HepG2 (cell line): ENCODE results near the gene COX7B. TPM values are rescaled to one million over a fixed set of nuclear protein-coding genes. Genes with fewer than 3 reads are reported as not detected.

ENCODE experiments used
- ATAC-seq: fragments of 200-7000 bp; cut with Tn5 transposase; 3 replicates; pipeline ENCODE4 v1.9.1; 2020; ENCODE audit warnings: mild to moderate bottlenecking, moderate library complexity
- BruUV-seq: library from RNA; stranded (reverse); fragments of 400-500 nt; replicated peaks from 2 replicates; lab custom pipeline; 2021; lab: Mats Ljungman, UMichigan
- CTCF ChIA-PET: fragments of 300-600 bp; formaldehyde crosslinking; extraction: SDS; loops from one replicate; lab custom pipeline; 2021; ENCODE audit warnings: low total read pairs, inconsistent platforms, low intra/inter-chr PET ratio; lab: Yijun Ruan, JAX
- POLR2A ChIA-PET: fragments of 350-600 bp; sonication (Branson Sonifier 250); formaldehyde crosslinking; loops from one replicate; lab custom pipeline; 2020; ENCODE audit warnings: antibody characterized with exemption, inconsistent platforms; lab: Yijun Ruan, JAX
- DNase-seq: peaks from one replicate; pipeline ENCODE4 v3.0.0-alpha.2; 2015; ENCODE audit warnings: low spot score
- FAIRE-seq: peaks from 3 replicates; lab custom pipeline; 2011; peaks lifted over from hg19 to GRCh38; lab: Jason Lieb, UNC
- H2AFZ ChIP-seq: one replicate; pipeline ENCODE4 v1.6.1; 2011; ENCODE audit warnings: low read length, inconsistent platforms
- H3K27ac ChIP-seq: fragments of 300-600 bp; 3 replicates; pipeline ENCODE4 v1.8.0; 2011; ENCODE audit warnings: mixed run types, mild to moderate bottlenecking, mixed read lengths, low read length, inconsistent platforms; ENCODE audit not compliant: insufficient read depth; ENCODE audit errors: extremely low read length
- H3K27me3 ChIP-seq, 2 experiments: fragments of 200-600 bp in 1 of 2; 2 replicates in 1 of 2; 3 replicates in 1 of 2; pipeline versions ENCODE4 v1.6.0 to v1.8.0; 2011; ENCODE audit warnings: low read length in 2 of 2, mild to moderate bottlenecking in 2 of 2, moderate library complexity in 2 of 2, inconsistent platforms in 1 of 2; ENCODE audit not compliant: insufficient read depth in 2 of 2, control insufficient read depth in 1 of 2
- H3K36me3 ChIP-seq, 2 experiments: fragments of 200-600 bp in 1 of 2; replicated peaks in 1 of 2; 2 replicates in 1 of 2; 3 replicates in 1 of 2; pipeline versions ENCODE4 v1.5.1 to v1.8.0; 2011; ENCODE audit warnings: low read length in 2 of 2, inconsistent platforms in 1 of 2; ENCODE audit not compliant: insufficient read depth in 2 of 2, control insufficient read depth in 1 of 2
- H3K4me1 ChIP-seq: 2 replicates; pipeline ENCODE4 v1.5.1; 2012; ENCODE audit warnings: low read length, inconsistent platforms; ENCODE audit not compliant: insufficient read depth
- H3K4me2 ChIP-seq: 2 replicates; pipeline ENCODE4 v1.6.0; 2011; ENCODE audit warnings: low read depth, low read length, inconsistent platforms
- H3K4me3 ChIP-seq, 3 experiments: fragments of 200-600 bp in 1 of 3; sonication (generic), shearing (Covaris generic) in 1 of 3; replicated peaks in 1 of 3; 2 replicates each; pipeline ENCODE4 v1.5.1; 2011 to 2016; ENCODE audit warnings: low read length in 3 of 3, inconsistent platforms in 2 of 3, low read depth in 2 of 3, mild to moderate bottlenecking in 2 of 3, control low read depth in 1 of 3, mixed read lengths in 1 of 3; ENCODE audit not compliant: insufficient read depth in 1 of 3
- H3K79me2 ChIP-seq: one replicate; pipeline ENCODE4 v1.6.1; 2011; ENCODE audit warnings: low read length, inconsistent platforms; ENCODE audit not compliant: insufficient read depth
- H3K9ac ChIP-seq: 2 replicates; pipeline ENCODE4 v1.6.0; 2011; ENCODE audit warnings: mild to moderate bottlenecking, low read depth, low read length, inconsistent platforms; ENCODE audit not compliant: insufficient read depth
- H3K9me3 ChIP-seq: 2 replicates; pipeline ENCODE4 v1.5.1; 2012; ENCODE audit warnings: mild to moderate bottlenecking, low read length
- H4K20me1 ChIP-seq: 2 replicates; pipeline ENCODE4 v1.6.0; 2011; ENCODE audit warnings: inconsistent platforms, mild to moderate bottlenecking, low read length, moderate library complexity; ENCODE audit not compliant: insufficient read depth
- MED8 ChIP-seq: sonication (generic); formaldehyde crosslinking; IDR thresholded peaks from 2 replicates; pipeline ENCODE4 v1.8.1; 2023; ENCODE audit warnings: mild to moderate bottlenecking, missing genetic modification reagents; ENCODE audit not compliant: insufficient replicate concordance
- RXRB ChIP-seq: IDR thresholded peaks from 2 replicates; pipeline ENCODE4 v1.6.1; 2016; ENCODE audit warnings: borderline replicate concordance, missing genetic modification reagents, missing compliant biosample characterization
- TAF15 ChIP-seq: fragments of 200-400 bp; formaldehyde crosslinking; IDR thresholded peaks from one replicate; pipeline ENCODE4 v1.6.1; 2018; ENCODE audit warnings: mild to moderate bottlenecking, low read depth, low read length; ENCODE audit not compliant: poor library complexity, severe bottlenecking
- TBP ChIP-seq: sonication (generic); formaldehyde crosslinking; IDR thresholded peaks from 2 replicates; pipeline ENCODE4 v1.5.0; 2020; ENCODE audit warnings: missing genetic modification reagents
- TCF12 ChIP-seq, 2 experiments: fragments of 450-650 bp in 1 of 2; sonication (generic) in 1 of 2; formaldehyde crosslinking in 1 of 2; IDR thresholded peaks; 2 replicates each; pipeline versions ENCODE4 v1.6.1 to v1.8.0; 2017 to 2022; ENCODE audit warnings: antibody characterized with exemption in 1 of 2, mild to moderate bottlenecking in 1 of 2, missing genetic modification reagents in 1 of 2, moderate library complexity in 1 of 2
- TCF7L2 ChIP-seq: IDR thresholded peaks from 2 replicates; pipeline ENCODE4 v1.6.1; 2011; ENCODE audit warnings: mild to moderate bottlenecking, low read depth, low read length, moderate library complexity
- ZNF616 ChIP-seq: sonication (generic); formaldehyde crosslinking; IDR thresholded peaks from 2 replicates; pipeline ENCODE4 v1.5.0; 2020; ENCODE audit warnings: low read depth, mild to moderate bottlenecking, missing genetic modification reagents
- ZNF670 ChIP-seq: sonication (generic); formaldehyde crosslinking; IDR thresholded peaks from 2 replicates; pipeline ENCODE4 v1.8.0; 2022; ENCODE audit warnings: mild to moderate bottlenecking, missing genetic modification reagents, borderline replicate concordance
- WGBS: methylation state at CpG from one replicate; pipeline ENCODE4 v1.1.6; 2017; ENCODE audit warnings: low lambda C conversion rate; 5-methylcytosine and 5-hydroxymethylcytosine counted together
- in situ Hi-C: cut with HindIII; loops from 2 replicates; pipeline ENCODE4 v1.10.0; 2017; ENCODE audit warnings: low pct_unique_long_range_greater_than_20kb; ENCODE audit not compliant: extremely low pct_ligation_motif_present
- intact Hi-C: fragments of 100-400 bp; cut with micrococcal nuclease; formaldehyde crosslinking; loops from one replicate; pipeline ENCODE4 v1.10.0; 2022; ENCODE audit not compliant: unreplicated experiment
- polyA plus RNA-seq, 8 experiments: library from polyadenylated mRNA; depleted of rRNA in 3 of 8; stranded (reverse) in 7 of 8; unstranded in 1 of 8; fragments of >200 nt; fragmentation: Illumina TruSeq in 4 of 8; extraction: Trizol in 4 of 8; gene quantifications; 2 replicates each; pipeline versions ENCODE4 v1.2.1 to v1.2.3, GENCODE V29; 2011 to 2016; ENCODE audit warnings: low read depth in 4 of 8, missing spikeins in 1 of 8, mixed read lengths in 1 of 8; ENCODE audit not compliant: insufficient read depth in 1 of 8
- total RNA-seq, 5 experiments: library from RNA; depleted of rRNA; stranded (reverse); fragments of >200 nt; fragmentation: Illumina TruSeq; extraction: Trizol; gene quantifications; 2 replicates each; pipeline ENCODE4 v1.2.3, GENCODE V29; 2016; ENCODE audit warnings: low read depth in 1 of 5
- TF ChIP-seq, protein P1 (sequence below): sonication (generic); formaldehyde crosslinking; IDR thresholded peaks from 2 replicates; pipeline ENCODE4 v1.4.0; 2020; ENCODE audit warnings: missing genetic modification reagents; ENCODE audit errors: not compliant biosample characterization
- TF ChIP-seq, protein P2 (sequence below): IDR thresholded peaks from 2 replicates; pipeline ENCODE4 v1.6.1; 2016
- TF ChIP-seq, protein P3 (sequence below): sonication (generic); formaldehyde crosslinking; IDR thresholded peaks from 2 replicates; pipeline ENCODE4 v1.4.0; 2020; ENCODE audit warnings: mild to moderate bottlenecking, missing genetic modification reagents
- TF ChIP-seq, protein P4 (sequence below): IDR thresholded peaks from 2 replicates; pipeline ENCODE4 v1.6.1; 2016

Gene COX7B
- total and polyA plus RNA-seq, 2 of the 13 experiments (the other 11 are each of a cell fraction or from before 2014, with no cell fraction given): 375 to 635 TPM

DNA sequence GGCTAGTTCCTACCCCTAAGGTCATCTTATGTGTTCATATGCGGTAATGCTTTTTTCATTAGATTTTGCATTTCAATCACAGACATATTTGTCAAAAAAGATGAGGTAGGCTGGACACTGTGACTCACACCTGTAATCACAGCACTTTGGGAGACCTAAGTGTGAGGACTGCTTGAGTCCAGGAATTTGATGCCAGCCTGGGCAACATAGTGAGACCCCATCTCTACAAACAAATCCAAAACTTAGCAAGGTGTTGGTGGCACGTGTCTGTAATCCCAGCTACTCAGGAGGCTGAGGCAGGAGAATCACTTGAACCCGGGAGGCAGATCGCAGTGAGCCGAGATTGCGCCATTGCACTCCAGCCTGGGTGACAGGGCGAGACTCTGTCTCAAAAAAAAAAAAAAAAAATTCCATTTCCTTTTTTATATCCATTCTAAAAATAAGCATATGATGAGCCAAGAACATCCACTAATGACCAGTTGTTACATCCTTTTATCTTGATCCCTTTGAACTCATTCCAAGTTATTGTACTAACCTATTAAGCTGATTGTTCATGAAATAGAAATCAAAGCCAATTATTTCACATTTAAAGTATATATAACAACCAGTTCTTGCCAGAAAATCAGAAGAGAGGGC, 46.8 kb downstream of the COX7B start:
- ChIA-PET CTCF (no interaction called here), POLR2A (no interaction called here)
- in situ Hi-C loops: no loop called here
- Histone ChIP-seq H3K36me3 (no peaks in the 10 kb centered on the region), H3K4me3 (no peak overlapping the region), H4K20me1 (no peaks in the 10 kb centered on the region), H3K9ac (no peak overlapping the region), H3K4me2 (no peak overlapping the region), H3K27me3 (no peaks in the 10 kb centered on the region), H3K9me3 (no peaks in the 10 kb centered on the region), H2AFZ (no peak overlapping the region), H3K27ac (no peak overlapping the region), H3K79me2 (no peaks in the 10 kb centered on the region), H3K4me1 (0 out of 2 replicates have a peak, but pooled peaks cover 8% of the 10 kb centered on the region)
- WGBS: 96% methylated on average over 7 of the region's 7 CpGs
- TF ChIP-seq, protein P1, sequence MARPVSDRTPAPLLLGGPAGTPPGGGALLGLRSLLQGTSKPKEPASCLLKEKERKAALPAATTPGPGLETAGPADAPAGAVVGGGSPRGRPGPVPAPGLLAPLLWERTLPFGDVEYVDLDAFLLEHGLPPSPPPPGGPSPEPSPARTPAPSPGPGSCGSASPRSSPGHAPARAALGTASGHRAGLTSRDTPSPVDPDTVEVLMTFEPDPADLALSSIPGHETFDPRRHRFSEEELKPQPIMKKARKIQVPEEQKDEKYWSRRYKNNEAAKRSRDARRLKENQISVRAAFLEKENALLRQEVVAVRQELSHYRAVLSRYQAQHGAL: no peak
- TF ChIP-seq TAF15 (no peak), MED8 (CRISPR knock-in tag) (no peak)
- TF ChIP-seq, protein P2, sequence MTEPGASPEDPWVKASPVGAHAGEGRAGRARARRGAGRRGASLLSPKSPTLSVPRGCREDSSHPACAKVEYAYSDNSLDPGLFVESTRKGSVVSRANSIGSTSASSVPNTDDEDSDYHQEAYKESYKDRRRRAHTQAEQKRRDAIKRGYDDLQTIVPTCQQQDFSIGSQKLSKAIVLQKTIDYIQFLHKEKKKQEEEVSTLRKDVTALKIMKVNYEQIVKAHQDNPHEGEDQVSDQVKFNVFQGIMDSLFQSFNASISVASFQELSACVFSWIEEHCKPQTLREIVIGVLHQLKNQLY (CRISPR knock-in tag): no peak
- DNase-seq (no peak), ATAC-seq (no peak), FAIRE-seq (no peak)
- intact Hi-C loops: no loop called here
- BruUV-seq: no TSS peak

DNA sequence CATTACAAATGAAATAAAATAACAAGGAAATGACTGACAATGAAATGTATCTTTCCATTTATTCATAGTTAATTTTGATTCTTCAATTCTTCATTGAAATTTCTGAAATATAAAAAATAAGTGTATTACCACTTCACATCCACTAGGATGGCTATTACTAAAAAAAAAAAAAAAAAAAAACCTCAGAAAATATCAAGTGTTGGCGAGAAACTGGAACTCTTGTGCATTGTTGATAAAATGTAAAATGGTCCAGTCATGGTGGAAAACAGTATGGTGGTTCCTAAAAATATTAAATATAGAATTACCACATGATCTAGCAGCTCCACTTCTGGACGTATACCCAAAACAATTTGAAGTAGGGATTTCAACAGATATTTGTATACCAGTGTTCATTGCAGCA, 47.3 kb downstream of the COX7B start:
- Histone ChIP-seq H4K20me1 (no peaks in the 10 kb centered on the region), H3K27ac (no peak overlapping the region), H3K4me2 (no peak overlapping the region), H3K27me3 (no peaks in the 10 kb centered on the region), H3K4me3 (no peak overlapping the region), H3K9ac (no peak overlapping the region), H3K4me1 (0 out of 2 replicates have a peak, but pooled peaks cover 8% of the 10 kb centered on the region), H3K9me3 (no peaks in the 10 kb centered on the region), H3K36me3 (no peaks in the 10 kb centered on the region), H3K79me2 (no peaks in the 10 kb centered on the region), H2AFZ (no peak overlapping the region)
- POLR2A ChIA-PET: no interaction called here
- in situ Hi-C loops (no loop called here), intact Hi-C loops (no loop called here)
- WGBS: 100% methylated on average over 2 of the region's 2 CpGs
- CTCF ChIA-PET: no interaction called here
- no peak for ATAC-seq
- DNase-seq: no peak
- no TSS peak for BruUV-seq
- no peak for FAIRE-seq
- no peak for TF ChIP-seq TCF12 (IDR thresholded peaks at IDR 0.05)
- TF ChIP-seq TCF12 (CRISPR knock-in tag; IDR thresholded peaks at IDR 0.05): no peak
- no peak for TF ChIP-seq TCF7L2
- TF ChIP-seq RXRB (CRISPR knock-in tag): no peak
- no peak for TF ChIP-seq TBP (CRISPR knock-in tag)
- TF ChIP-seq, protein P3, sequence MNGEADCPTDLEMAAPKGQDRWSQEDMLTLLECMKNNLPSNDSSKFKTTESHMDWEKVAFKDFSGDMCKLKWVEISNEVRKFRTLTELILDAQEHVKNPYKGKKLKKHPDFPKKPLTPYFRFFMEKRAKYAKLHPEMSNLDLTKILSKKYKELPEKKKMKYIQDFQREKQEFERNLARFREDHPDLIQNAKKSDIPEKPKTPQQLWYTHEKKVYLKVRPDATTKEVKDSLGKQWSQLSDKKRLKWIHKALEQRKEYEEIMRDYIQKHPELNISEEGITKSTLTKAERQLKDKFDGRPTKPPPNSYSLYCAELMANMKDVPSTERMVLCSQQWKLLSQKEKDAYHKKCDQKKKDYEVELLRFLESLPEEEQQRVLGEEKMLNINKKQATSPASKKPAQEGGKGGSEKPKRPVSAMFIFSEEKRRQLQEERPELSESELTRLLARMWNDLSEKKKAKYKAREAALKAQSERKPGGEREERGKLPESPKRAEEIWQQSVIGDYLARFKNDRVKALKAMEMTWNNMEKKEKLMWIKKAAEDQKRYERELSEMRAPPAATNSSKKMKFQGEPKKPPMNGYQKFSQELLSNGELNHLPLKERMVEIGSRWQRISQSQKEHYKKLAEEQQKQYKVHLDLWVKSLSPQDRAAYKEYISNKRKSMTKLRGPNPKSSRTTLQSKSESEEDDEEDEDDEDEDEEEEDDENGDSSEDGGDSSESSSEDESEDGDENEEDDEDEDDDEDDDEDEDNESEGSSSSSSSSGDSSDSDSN (CRISPR knock-in tag): no peak
- TF ChIP-seq ZNF670 (CRISPR knock-in tag): no peak
- TF ChIP-seq, protein P4, sequence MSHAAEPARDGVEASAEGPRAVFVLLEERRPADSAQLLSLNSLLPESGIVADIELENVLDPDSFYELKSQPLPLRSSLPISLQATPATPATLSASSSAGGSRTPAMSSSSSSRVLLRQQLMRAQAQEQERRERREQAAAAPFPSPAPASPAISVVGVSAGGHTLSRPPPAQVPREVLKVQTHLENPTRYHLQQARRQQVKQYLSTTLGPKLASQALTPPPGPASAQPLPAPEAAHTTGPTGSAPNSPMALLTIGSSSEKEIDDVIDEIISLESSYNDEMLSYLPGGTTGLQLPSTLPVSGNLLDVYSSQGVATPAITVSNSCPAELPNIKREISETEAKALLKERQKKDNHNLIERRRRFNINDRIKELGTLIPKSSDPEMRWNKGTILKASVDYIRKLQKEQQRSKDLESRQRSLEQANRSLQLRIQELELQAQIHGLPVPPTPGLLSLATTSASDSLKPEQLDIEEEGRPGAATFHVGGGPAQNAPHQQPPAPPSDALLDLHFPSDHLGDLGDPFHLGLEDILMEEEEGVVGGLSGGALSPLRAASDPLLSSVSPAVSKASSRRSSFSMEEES: no peak
- TF ChIP-seq ZNF616 (CRISPR knock-in tag): no peak
